ENCODE data around the gene ZDHHC8. TPM values are rescaled to one million over a fixed set of nuclear protein-coding genes. Genes with fewer than 3 reads are reported as not detected.

ZDHHC8 gene
- total RNA-seq, 1 experiment from 2014 or later: 11.5 TPM

GRCh38 chr22:20170170-20170569, 38.6 kb downstream of the ZDHHC8 start:
- Histone ChIP-seq H2AFZ (ENCODE audit: low read length) (no peak overlapping the region), H3K36me3 (ENCODE audit: insufficient read depth, low read length) (no peaks in the 10 kb centered on the region), H3K9ac (ENCODE audit: low read length) (no peak overlapping the region), H3K9me3 (ENCODE audit: low read length) (no peaks in the 10 kb centered on the region), H3K79me2 (ENCODE audit: low read length) (no peaks in the 10 kb centered on the region), H3K9me2 (replicated peaks; ENCODE audit: insufficient read depth, low read length) (no peaks in the 10 kb centered on the region), H4K20me1 (ENCODE audit: insufficient read depth, low read depth, low read length) (no peaks in the 10 kb centered on the region), H3K27ac (ENCODE audit: low read length) (no peak overlapping the region), H3K4me3 (ENCODE audit: low read length) (no peak overlapping the region), H3K27me3 (ENCODE audit: low read length) (no peaks in the 10 kb centered on the region), H3K4me2 (ENCODE audit: low read depth, low read length, poor library complexity, severe bottlenecking) (no peak overlapping the region), H3K4me1 (ENCODE audit: low read length) (no peaks in the 10 kb centered on the region)
- DNase-seq: no peak

DNA sequence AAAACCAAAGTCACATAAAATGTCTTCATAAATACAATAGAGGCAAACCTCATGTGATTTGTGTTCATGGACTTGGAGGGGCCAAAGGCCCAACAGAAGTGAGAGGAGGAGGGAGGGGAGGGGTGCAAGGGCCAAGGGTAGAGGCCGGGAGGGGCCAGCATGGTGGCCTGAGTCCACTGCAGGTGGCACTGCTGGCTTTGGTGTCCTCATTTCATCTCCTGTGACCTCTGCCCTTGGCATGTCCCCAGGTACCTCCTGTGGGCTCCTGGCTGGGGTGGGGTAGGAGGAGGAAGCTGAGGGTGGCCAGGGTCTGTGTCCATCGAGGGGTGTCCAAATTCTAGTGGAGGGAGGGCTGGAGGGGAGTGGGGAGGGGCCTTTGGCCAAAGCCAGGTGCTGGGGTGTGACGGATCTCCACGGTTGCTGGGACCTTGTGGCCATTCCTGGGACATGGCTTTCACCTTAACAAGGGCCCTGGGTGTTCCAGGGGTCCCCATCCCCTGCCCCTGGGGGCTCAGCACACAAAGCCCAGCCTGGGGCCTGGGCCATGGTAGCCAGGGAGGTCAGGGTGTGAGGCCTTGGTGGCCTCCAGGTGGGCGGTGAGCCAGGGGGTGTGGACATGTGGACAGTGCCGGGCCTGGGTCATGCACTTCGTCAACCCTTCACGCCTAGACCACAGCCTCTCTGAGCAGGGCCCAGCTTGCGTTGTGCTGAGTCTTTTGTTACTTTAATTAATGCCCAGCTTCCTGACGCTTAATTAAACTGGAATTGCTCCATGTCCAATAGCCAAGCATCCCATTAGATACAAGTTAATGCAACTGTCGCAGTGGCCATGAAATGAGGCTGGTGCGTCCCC, 39.9 kb downstream of the ZDHHC8 start:
- no peaks in the 10 kb centered on the region for H3K9me2 ChIP-seq (replicated peaks; ENCODE audit: insufficient read depth, low read length)
- H3K27ac ChIP-seq (ENCODE audit: low read length): no peak overlapping the region
- no peak overlapping the region for H3K4me2 ChIP-seq (ENCODE audit: low read depth, low read length, poor library complexity, severe bottlenecking)
- no peak overlapping the region for H3K4me3 ChIP-seq (ENCODE audit: low read length)
- DNase-seq: no peak
- no peak overlapping the region for H2AFZ ChIP-seq (ENCODE audit: low read length)
- H3K9me3 ChIP-seq (ENCODE audit: low read length): no peaks in the 10 kb centered on the region
- no peaks in the 10 kb centered on the region for H4K20me1 ChIP-seq (ENCODE audit: insufficient read depth, low read depth, low read length)
- no peaks in the 10 kb centered on the region for H3K79me2 ChIP-seq (ENCODE audit: low read length)
- H3K4me1 ChIP-seq (ENCODE audit: low read length): no peaks in the 10 kb centered on the region
- no peaks in the 10 kb centered on the region for H3K36me3 ChIP-seq (ENCODE audit: insufficient read depth, low read length)
- no peak overlapping the region for H3K9ac ChIP-seq (ENCODE audit: low read length)
- no peaks in the 10 kb centered on the region for H3K27me3 ChIP-seq (ENCODE audit: low read length)

DNA sequence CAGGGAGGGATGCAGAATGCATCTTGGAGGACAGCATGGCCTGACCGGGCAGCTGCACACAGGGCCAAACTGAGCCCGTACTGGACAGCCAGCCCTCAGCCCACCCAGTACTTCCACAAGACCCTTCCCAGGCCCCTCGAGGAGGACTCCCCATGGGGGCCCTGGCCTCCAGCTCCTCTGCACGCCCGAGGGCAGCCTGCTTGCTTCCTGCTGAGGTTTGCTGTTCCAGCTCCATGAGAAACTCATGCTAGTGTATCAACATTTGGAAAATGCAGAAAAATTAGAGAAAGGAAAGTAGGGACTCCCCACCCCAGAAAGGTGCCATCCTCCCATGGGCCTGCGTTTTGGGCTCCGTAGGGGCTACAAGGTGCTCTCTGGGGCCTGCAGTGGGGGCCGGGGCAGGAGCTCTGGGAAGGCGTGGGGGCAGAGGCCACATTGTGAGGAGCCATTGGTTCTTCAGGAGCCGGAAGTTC, 40.6 kb downstream of the ZDHHC8 start:
- no peaks in the 10 kb centered on the region for H3K79me2 ChIP-seq (ENCODE audit: low read length)
- H4K20me1 ChIP-seq (ENCODE audit: insufficient read depth, low read depth, low read length): no peaks in the 10 kb centered on the region

DNA sequence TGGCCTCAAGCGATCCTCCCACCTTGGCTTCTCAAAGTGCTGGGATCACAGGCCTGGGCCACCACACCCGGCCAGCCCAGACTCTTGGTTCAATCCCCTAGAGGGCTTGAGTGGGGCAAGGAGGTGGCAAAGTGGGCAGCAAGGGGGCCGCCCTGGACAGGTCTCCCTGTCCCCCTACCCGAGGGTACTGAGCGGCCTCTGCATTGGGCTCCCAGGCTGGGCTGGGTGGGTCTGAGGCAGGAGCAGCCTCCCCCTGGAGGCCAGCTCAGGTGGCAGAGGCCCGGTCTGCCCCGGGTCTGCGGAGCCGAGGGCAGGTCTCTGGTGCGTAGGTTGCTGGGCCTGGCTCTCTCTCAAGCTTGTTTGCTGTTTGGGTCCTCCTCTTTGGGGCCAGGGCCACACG, 41.6 kb downstream of the ZDHHC8 start:
- H3K9ac ChIP-seq (ENCODE audit: low read length): no peak overlapping the region
- H3K4me2 ChIP-seq (ENCODE audit: low read depth, low read length, poor library complexity, severe bottlenecking): no peak overlapping the region
- H2AFZ ChIP-seq (ENCODE audit: low read length): no peak overlapping the region
- H3K27me3 ChIP-seq (ENCODE audit: low read length): no peaks in the 10 kb centered on the region
- no peak overlapping the region for H3K4me3 ChIP-seq (ENCODE audit: low read length)
- no peaks in the 10 kb centered on the region for H4K20me1 ChIP-seq (ENCODE audit: insufficient read depth, low read depth, low read length)
- no peak for DNase-seq
- no peak overlapping the region for H3K27ac ChIP-seq (ENCODE audit: low read length)
- H3K9me2 ChIP-seq (replicated peaks; ENCODE audit: insufficient read depth, low read length): no peaks in the 10 kb centered on the region
- H3K9me3 ChIP-seq (ENCODE audit: low read length): no peaks in the 10 kb centered on the region
- H3K36me3 ChIP-seq (ENCODE audit: insufficient read depth, low read length): no peaks in the 10 kb centered on the region
- H3K4me1 ChIP-seq (ENCODE audit: low read length): no peaks in the 10 kb centered on the region
- H3K79me2 ChIP-seq (ENCODE audit: low read length): no peaks in the 10 kb centered on the region

More for the DNA sequence above, 40.6 kb downstream of the ZDHHC8 start:
- no peak for DNase-seq
- Histone ChIP-seq H3K36me3 (ENCODE audit: insufficient read depth, low read length) (no peaks in the 10 kb centered on the region), H3K4me3 (ENCODE audit: low read length) (no peak overlapping the region), H2AFZ (ENCODE audit: low read length) (no peak overlapping the region), H3K27me3 (ENCODE audit: low read length) (no peaks in the 10 kb centered on the region), H3K4me1 (ENCODE audit: low read length) (no peaks in the 10 kb centered on the region), H3K4me2 (ENCODE audit: low read depth, low read length, poor library complexity, severe bottlenecking) (no peak overlapping the region), H3K9me2 (replicated peaks; ENCODE audit: insufficient read depth, low read length) (no peaks in the 10 kb centered on the region), H3K27ac (ENCODE audit: low read length) (no peak overlapping the region), H3K9me3 (ENCODE audit: low read length) (no peaks in the 10 kb centered on the region), H3K9ac (ENCODE audit: low read length) (no peak overlapping the region)

DNA sequence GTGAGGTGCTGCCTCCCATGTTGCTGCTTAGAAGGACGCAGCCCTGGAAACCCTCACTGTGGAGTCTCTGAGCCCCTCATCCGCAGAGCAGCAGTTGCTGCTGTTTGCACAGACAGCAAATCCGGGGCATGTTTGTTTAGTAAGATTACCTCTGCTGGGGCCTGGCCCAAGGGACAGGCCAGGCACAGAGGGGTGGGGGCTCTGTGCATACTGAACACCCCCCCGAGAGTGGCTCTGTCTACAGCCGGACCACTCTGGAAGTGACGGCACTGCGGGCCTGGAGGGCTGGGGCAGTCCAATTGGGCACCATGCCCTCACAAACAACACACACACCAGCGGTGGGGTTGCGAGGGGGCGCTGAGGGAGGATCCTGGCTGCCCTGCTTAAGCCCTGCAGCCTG, 42.2 kb downstream of the ZDHHC8 start:
- no peak for DNase-seq
- no peak overlapping the region for H3K27ac ChIP-seq (ENCODE audit: low read length)
- H4K20me1 ChIP-seq (ENCODE audit: insufficient read depth, low read depth, low read length): no peaks in the 10 kb centered on the region
- no peak overlapping the region for H2AFZ ChIP-seq (ENCODE audit: low read length)
- no peaks in the 10 kb centered on the region for H3K4me1 ChIP-seq (ENCODE audit: low read length)
- no peak overlapping the region for H3K4me3 ChIP-seq (ENCODE audit: low read length)
- H3K9ac ChIP-seq (ENCODE audit: low read length): no peak overlapping the region
- no peaks in the 10 kb centered on the region for H3K36me3 ChIP-seq (ENCODE audit: insufficient read depth, low read length)
- H3K79me2 ChIP-seq (ENCODE audit: low read length): no peaks in the 10 kb centered on the region
- no peaks in the 10 kb centered on the region for H3K9me2 ChIP-seq (replicated peaks; ENCODE audit: insufficient read depth, low read length)
- H3K9me3 ChIP-seq (ENCODE audit: low read length): no peaks in the 10 kb centered on the region
- no peaks in the 10 kb centered on the region for H3K27me3 ChIP-seq (ENCODE audit: low read length)
- H3K4me2 ChIP-seq (ENCODE audit: low read depth, low read length, poor library complexity, severe bottlenecking): no peak overlapping the region

GRCh38 chr22:20174785-20175596, 43.4 kb downstream of the ZDHHC8 start:
- H3K9ac ChIP-seq (ENCODE audit: low read length): no peak overlapping the region
- no peaks in the 10 kb centered on the region for H3K9me3 ChIP-seq (ENCODE audit: low read length)
- no peaks in the 10 kb centered on the region for H3K4me1 ChIP-seq (ENCODE audit: low read length)
- no peaks in the 10 kb centered on the region for H3K9me2 ChIP-seq (replicated peaks; ENCODE audit: insufficient read depth, low read length)
- H2AFZ ChIP-seq (ENCODE audit: low read length): no peak overlapping the region
- no peaks in the 10 kb centered on the region for H3K79me2 ChIP-seq (ENCODE audit: low read length)
- no peak overlapping the region for H3K27ac ChIP-seq (ENCODE audit: low read length)
- no peaks in the 10 kb centered on the region for H3K36me3 ChIP-seq (ENCODE audit: insufficient read depth, low read length)
- no peak overlapping the region for H3K4me2 ChIP-seq (ENCODE audit: low read depth, low read length, poor library complexity, severe bottlenecking)
- no peak overlapping the region for H3K4me3 ChIP-seq (ENCODE audit: low read length)
- no peaks in the 10 kb centered on the region for H3K27me3 ChIP-seq (ENCODE audit: low read length)
- H4K20me1 ChIP-seq (ENCODE audit: insufficient read depth, low read depth, low read length): no peaks in the 10 kb centered on the region
- peak; percentile 52 for DNase-seq

- no peak overlapping the region for H3K9ac ChIP-seq (ENCODE audit: low read length)
- no peak overlapping the region for H2AFZ ChIP-seq (ENCODE audit: low read length)
- no peaks in the 10 kb centered on the region for H3K27me3 ChIP-seq (ENCODE audit: low read length)
- no peaks in the 10 kb centered on the region for H3K4me1 ChIP-seq (ENCODE audit: low read length)
- H3K9me3 ChIP-seq (ENCODE audit: low read length): no peaks in the 10 kb centered on the region
- no peaks in the 10 kb centered on the region for H3K36me3 ChIP-seq (ENCODE audit: insufficient read depth, low read length)
- H3K79me2 ChIP-seq (ENCODE audit: low read length): no peaks in the 10 kb centered on the region
- H4K20me1 ChIP-seq (ENCODE audit: insufficient read depth, low read depth, low read length): no peaks in the 10 kb centered on the region
- no peak overlapping the region for H3K4me2 ChIP-seq (ENCODE audit: low read depth, low read length, poor library complexity, severe bottlenecking)
- DNase-seq: no peak
- H3K27ac ChIP-seq (ENCODE audit: low read length): no peak overlapping the region
- no peaks in the 10 kb centered on the region for H3K9me2 ChIP-seq (replicated peaks; ENCODE audit: insufficient read depth, low read length)
- no peak overlapping the region for H3K4me3 ChIP-seq (ENCODE audit: low read length)
Observed at GRCh38 chr22:20175597-20175900, 43.9 kb downstream of the ZDHHC8 start.

DNA sequence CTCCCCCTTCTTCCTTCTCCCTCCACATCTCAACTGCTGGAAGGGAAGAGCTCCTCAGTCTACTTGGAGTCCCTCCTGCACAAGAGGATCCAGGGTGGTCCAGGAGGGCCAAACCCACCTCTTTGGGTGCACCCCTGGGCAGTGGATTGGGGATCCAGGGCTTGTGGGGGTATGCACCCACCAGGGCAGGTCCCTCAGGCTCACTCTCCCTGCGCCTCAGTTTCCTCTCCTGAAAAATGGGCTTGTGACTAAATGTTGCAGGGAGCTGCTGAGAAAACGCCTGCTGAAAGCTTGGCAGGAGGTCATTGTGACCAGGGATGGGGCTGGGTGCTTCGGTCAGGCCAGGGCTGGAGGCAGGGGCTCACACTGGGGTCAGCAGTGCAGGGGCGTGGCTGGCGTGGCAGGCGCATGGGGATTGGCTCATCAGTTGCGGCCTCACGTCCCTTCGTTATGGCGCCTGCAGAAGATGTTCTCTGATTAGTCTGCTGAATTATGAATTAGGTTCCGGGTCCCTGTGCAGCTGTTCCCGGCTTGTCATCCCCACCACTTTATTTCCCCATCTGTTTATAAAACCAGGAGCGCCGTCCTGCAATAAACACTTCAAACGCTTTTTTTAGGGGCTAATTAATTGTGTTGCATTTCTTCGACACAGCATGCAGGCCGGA, 44.9 kb downstream of the ZDHHC8 start:
- Histone ChIP-seq H3K9me2 (replicated peaks; ENCODE audit: insufficient read depth, low read length) (no peaks in the 10 kb centered on the region), H3K36me3 (ENCODE audit: insufficient read depth, low read length) (no peaks in the 10 kb centered on the region), H3K4me2 (ENCODE audit: low read depth, low read length, poor library complexity, severe bottlenecking) (no peak overlapping the region), H3K4me3 (ENCODE audit: low read length) (no peak overlapping the region), H3K9me3 (ENCODE audit: low read length) (no peaks in the 10 kb centered on the region), H3K27me3 (ENCODE audit: low read length) (no peaks in the 10 kb centered on the region), H3K4me1 (ENCODE audit: low read length) (peaks cover under 1% of the 10 kb centered on the region; the same call in 1 of the 2 replicates), H3K9ac (ENCODE audit: low read length) (no peak overlapping the region), H3K27ac (ENCODE audit: low read length) (no peak overlapping the region), H2AFZ (ENCODE audit: low read length) (no peak overlapping the region), H3K79me2 (ENCODE audit: low read length) (no peaks in the 10 kb centered on the region), H4K20me1 (ENCODE audit: insufficient read depth, low read depth, low read length) (no peaks in the 10 kb centered on the region)
- no peak for DNase-seq

All from Karpas-422 (cell line).